Measurements from ENCODE around the gene CHPF.

CHPF gene, protein sequence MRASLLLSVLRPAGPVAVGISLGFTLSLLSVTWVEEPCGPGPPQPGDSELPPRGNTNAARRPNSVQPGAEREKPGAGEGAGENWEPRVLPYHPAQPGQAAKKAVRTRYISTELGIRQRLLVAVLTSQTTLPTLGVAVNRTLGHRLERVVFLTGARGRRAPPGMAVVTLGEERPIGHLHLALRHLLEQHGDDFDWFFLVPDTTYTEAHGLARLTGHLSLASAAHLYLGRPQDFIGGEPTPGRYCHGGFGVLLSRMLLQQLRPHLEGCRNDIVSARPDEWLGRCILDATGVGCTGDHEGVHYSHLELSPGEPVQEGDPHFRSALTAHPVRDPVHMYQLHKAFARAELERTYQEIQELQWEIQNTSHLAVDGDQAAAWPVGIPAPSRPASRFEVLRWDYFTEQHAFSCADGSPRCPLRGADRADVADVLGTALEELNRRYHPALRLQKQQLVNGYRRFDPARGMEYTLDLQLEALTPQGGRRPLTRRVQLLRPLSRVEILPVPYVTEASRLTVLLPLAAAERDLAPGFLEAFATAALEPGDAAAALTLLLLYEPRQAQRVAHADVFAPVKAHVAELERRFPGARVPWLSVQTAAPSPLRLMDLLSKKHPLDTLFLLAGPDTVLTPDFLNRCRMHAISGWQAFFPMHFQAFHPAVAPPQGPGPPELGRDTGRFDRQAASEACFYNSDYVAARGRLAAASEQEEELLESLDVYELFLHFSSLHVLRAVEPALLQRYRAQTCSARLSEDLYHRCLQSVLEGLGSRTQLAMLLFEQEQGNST

DNA sequence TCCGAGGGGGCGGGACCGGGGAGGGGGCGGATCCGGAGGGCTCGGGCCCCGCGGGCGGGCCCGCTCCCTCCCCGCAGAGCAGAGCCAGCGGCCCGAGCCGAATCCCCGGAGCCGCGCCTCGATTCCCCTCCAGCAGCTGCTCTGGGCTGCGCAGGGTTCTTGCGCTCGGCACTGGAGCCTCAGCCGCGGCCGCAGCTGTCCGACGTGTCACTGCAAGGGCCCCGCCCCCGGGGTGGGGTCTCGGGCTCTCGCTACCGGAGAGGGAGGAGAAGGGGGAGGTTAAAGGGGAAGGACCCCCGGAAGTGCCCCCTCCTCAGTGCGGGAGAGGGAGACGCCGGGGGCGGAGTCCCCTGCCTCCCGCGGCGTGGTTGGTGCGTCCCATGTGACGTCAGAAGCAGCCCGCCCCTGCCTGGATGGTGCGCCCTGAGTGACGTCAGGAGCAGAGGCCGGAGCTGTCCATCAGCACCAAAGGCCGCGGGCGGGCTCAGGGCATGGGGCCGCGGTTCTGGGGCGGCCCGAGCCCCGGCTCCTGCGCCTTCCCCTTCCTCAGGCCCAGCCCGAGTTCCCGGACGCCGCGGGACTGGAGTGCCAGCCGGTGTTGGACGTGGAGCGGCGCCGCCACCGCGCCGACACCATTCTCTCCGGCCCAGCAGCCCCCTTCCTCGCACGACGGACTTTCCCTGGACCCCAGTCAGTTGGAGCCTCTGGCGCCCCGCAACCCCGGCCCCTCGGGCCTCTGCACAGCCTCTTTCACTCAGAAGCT is at the start of gene CHPF, which contains the start of gene TMEM198:
TSS of gene CHPF (minus strand) at position 214 of the 763 bp plus-strand sequence. CDS start 271 bp downstream, outside the sequence.
TSS of gene TMEM198 (plus strand) at position 433 of the 763 bp plus-strand sequence. CDS start 700 bp downstream, outside the sequence.
- DNase-seq = peak; percentile 96

DNA sequence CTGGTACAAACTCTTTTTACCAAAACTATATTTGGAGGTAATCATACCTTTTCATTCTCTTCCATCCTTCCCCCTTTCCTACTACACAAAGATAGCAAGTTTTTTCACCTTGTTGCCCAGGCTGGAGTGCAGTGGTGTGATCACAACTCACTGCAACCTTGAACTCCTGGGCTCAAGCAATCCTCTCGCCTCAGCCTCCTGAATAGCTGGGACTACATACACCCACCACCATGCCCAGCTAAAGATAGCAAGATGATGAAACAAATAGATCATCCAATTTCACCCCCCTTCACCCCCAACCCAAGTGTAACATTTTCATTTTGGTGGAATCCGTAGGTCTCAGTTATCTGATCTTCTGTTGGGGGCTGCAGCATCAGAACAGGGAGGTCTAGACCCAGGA is 49.5 kb upstream of the CHPF start:
- no peak for DNase-seq

DNA sequence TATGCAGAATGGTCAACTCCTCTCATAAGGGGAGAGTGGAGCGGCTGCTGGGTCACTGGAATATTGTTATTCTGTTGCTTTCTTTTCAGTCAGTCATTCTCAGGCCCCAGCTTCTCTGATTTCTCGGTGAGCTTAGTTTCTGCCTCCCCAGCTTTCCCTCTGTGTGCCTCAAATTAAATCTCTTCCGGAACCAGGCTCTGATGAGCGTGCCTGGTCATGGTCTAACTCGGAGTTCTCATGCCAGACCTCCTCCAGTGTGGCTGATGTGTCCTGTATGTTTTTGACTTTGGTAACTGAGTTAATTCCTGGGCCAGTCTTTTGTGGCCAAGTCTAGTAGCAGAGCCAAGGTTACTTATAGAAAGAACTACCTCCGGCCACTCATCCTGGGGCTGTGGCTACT is 49.1 kb upstream of the CHPF start:
- DNase-seq = no peak

GRCh38 chr2:219591091-219591490 is 47.5 kb upstream of the CHPF start:
- DNase-seq = no peak

DNA sequence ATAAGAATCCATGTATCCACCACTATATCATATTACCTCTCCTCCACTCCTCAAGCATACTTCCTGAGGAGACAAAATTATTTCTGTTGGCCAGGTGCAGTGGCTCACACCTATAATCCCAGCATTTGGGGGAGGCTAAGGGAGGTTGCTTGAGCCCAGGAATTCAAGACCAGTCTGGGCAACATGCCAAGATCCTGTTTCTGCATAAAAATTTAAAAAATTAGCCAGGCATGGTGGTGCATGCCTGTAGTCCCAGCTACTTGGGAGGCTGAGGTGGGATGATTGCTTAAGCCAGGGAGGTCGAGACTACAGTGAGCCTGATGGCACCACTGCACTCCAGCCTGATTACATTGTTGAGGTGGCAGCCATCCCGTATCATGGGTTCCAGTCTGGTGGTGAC is 37.7 kb upstream of the CHPF start:
- DNase-seq = no peak

DNA sequence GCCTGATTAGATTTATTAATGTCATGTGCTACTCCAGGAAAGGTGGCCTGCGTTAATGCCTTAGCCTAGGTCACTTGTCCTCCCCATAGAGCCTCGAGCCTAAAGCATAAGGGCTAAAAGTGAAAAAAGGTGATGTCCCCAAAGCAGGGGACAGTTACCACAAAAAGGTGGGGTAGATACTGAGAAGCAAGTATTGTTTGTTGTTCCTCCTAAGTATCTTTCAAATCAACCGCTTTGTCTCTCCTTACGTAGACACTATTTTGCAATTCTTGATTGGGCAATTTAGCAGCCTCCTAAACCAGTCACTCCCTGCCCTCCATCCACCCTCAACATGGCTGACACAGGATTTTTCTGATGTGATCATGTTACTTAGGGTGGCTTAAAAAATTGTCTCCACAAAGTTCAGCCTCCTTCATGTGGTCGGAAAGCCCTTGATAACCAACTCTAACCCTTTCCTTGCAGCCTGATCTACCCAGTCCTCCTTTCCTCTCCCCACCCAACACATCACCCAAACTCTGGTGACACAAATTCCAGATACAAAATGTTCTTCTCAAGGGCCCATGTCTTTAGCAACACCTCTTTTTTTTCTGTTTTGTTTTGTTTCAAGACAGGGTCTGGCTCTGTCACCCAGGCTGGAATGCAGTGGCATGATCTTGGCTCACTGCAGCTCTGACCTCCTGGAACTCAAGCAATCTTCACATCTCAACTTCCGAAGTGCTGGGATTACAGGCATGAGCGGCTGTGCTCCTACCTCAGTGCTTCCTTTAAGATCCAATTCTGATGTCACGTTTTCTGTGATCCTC is 35.4 kb upstream of the CHPF start:
- DNase-seq = peak; percentile 15

- no peak for DNase-seq
Measured at GRCh38 chr2:219576505-219577388, 33.1 kb upstream of the CHPF start.

DNA sequence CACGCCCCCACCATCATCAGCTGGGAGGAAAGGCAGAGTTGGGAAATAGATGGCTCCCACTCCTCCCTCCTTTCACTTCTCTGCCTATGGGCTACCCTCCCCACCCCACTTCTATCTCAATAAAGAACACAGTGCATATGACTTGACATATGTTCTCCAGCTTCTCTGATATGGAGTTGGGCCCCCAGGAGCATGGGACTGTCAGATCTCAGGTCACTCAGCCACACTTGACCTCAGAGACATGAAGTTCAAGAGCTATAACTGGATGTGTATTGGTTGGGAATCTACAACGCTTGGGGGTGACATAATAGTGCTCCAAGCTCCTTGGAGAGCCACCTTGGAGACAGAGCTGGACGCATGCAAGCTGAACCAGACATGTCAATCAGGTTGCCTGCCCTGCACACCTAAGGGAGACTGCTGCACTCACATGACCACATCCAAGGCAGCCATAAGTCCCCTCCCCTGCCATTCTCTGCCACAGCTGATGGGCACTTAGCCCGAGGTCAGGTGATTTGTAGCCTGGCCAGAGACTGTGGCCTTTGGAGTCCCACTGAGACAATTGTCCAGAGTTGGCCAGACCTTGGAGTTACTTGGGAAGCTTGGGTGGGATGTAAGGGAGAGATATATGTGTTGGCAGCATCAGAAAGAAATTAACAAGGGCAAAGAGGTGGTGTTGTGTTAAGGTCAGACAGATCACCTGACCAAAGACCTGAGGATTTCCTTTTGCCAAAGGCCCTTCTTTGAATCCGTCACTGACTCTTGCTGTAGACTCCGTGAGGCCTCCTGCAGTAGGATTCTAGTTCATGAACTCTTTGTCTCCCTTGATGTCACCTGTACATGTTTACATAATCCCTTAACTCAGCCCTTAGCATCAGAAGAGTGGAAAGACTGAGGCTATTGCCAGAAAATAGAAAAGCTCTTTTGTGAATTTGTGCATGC is 32.2 kb upstream of the CHPF start:
- DNase-seq = no peak

- no peak for DNase-seq
Measured at GRCh38 chr2:219574484-219575311, 31.1 kb upstream of the CHPF start.

GRCh38 chr2:219573166-219573565 is 29.6 kb upstream of the CHPF start:
- DNase-seq = no peak

DNA sequence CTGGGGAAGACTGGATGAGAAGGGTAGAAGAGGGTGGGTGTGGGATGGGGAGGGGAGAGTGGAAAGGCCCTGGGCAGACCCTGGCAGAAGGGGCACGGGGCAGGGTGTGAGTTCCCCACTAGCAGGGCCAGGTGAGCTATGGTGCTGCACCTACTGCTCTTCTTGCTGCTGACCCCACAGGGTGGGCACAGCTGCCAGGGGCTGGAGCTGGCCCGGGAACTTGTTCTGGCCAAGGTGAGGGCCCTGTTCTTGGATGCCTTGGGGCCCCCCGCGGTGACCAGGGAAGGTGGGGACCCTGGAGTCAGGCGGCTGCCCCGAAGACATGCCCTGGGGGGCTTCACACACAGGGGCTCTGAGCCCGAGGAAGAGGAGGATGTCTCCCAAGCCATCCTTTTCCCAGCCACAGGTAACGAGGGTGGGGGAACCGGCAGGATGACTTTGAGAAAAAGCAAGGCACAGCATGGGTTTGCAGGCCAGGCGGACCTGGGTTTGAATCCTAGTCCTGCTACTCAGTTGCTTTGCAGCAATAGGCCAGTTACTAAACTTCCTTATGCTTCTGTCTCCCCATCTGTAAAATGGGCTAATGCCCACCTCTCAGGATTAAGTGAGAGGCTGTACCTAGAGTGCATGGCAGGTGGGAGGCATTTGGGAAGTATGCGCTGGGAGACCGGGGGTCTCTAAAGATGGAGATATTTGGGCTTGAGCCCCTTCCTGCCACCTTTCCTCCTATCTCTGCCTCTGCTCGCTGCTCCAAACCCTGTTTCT is 28.8 kb upstream of the CHPF start, which contains the start of gene INHA:
TSS of gene INHA (plus strand) at position 74 of the 765 bp plus-strand sequence. CDS start at position 139, 65 bp downstream.
- DNase-seq = no peak

- DNase-seq = peak; percentile 52
Measured at GRCh38 chr2:219571311-219572236, 28.0 kb upstream of the CHPF start, which contains the start of gene OBSL1. Gene OBSL1 (minus strand): TSS chr2:219571539. CDS start chr2:219571232, 307 bp downstream.

- DNase-seq = peak; percentile 7
Measured at GRCh38 chr2:219570924-219571310, 27.3 kb upstream of the CHPF start.

DNA sequence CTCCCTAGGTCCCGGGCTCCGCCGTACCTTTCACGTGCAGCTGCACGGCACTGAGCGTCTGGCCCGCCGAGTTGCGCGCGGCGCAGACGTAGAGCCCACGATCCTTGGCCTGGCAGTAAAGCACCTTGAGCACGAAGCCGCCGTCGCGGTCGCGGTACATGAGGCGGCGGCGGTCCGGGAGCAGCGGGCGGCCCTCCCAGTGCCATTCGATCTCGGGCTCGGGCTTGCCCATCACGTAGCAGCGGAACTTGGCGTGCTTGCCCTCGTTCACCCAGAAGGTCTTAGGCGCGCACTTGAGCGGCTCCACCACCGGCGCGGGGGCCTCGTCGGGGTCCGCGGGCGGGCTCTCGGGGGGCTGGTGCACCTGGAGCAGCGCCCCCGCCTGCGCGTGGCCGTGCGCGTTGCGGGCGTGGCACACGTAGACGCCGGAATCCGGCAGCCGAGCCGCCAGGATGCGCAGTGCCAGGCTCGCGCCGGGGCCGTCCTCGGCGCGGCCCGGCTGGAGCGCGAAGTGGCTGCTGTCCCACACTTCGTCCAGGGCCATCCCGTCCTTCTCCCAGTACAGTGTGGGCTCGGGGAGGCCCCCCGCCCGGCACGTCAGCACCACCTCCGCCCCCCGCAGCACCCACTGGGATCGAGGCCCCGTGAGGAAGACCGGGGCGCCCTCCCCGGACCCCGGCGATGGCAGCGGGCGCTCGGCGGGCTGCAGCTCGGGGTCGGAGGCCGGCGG is 26.8 kb upstream of the CHPF start:
- DNase-seq = peak; percentile 32

DNA sequence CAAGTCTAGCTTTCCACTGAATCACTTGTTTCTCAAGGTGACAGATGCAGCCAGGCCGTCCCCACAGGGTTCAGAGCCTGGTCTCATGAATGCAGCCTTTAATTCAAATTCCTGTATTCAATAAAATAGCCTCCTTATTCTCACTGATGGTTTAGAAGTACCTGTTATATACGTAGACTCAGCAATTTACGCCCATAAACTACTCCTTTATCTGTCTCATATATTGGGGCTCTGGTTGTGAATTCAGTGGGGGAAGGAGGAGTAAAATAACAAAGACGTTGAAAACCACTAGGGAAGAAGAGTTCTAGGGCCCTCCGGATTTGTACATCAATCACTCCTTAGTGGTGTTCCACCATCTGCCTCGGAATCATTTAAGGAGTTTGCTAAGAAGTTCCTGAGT is 26.0 kb upstream of the CHPF start:
- no peak for DNase-seq

DNA sequence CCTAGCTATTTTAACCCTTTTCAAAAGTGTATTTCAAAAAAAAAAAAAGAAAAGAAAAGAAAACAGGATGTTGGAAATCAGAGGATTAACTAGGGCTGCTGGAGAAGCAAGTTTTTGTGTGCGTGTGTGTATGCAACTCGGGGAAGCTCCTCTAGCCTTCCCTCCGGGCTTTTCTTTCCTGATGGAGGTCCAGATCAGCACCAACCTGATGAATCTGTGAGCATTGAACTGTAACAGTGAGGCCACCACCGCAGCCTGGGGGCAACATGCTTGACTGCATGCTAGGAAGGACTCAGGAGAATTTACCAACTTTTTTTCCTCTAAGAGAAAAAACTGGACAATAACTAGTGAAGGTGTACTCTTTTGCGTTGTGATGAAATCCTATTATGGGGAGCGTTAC is 25.4 kb upstream of the CHPF start:
- DNase-seq = no peak

All from HCEC 1CT (cell line).